Calu3 (cell line): ENCODE measurements around the gene VSIG4. TPM values are rescaled to one million over a fixed set of nuclear protein-coding genes. Genes with fewer than 3 reads are reported as not detected.

Experiments used
- BruUV-seq: library from RNA; stranded (reverse); fragments of 400-500 nt; replicated peaks from 2 replicates; lab custom pipeline; 2021; lab: Mats Ljungman, UMichigan
- CTCF ChIA-PET: fragments of 300-600 bp; sonication (Branson Sonifier 250); formaldehyde crosslinking; loops from one replicate; lab custom pipeline; 2022; ENCODE audit warnings: antibody characterized with exemption; lab: Charles Lee
- DNase-seq: peaks from one replicate; pipeline ENCODE4 v3.0.0; 2022
- H3K27ac Mint-ChIP-seq: one replicate; pipeline ENCODE4 v1.8.0; 2022; ENCODE audit warnings: mixed read lengths; ENCODE audit not compliant: unreplicated experiment
- H3K27me3 Mint-ChIP-seq: one replicate; pipeline ENCODE4 v1.8.0; 2022; ENCODE audit warnings: mixed read lengths; ENCODE audit not compliant: unreplicated experiment
- H3K36me3 Mint-ChIP-seq: one replicate; pipeline ENCODE4 v1.8.0; 2022; ENCODE audit warnings: mild to moderate bottlenecking, moderate library complexity, mixed read lengths; ENCODE audit not compliant: insufficient read depth, unreplicated experiment
- H3K4me1 Mint-ChIP-seq: one replicate; pipeline ENCODE4 v1.8.0; 2022; ENCODE audit warnings: mild to moderate bottlenecking, low read depth, mixed read lengths; ENCODE audit not compliant: unreplicated experiment
- H3K4me3 Mint-ChIP-seq: one replicate; pipeline ENCODE4 v1.8.0; 2022; ENCODE audit warnings: mild to moderate bottlenecking, low read depth, moderate library complexity, mixed read lengths; ENCODE audit not compliant: unreplicated experiment
- H3K9me3 Mint-ChIP-seq: one replicate; pipeline ENCODE4 v1.8.0; 2022; ENCODE audit warnings: low read depth, mixed read lengths; ENCODE audit not compliant: unreplicated experiment
- intact Hi-C: fragments of 100-400 bp; cut with micrococcal nuclease; formaldehyde crosslinking; loops from one replicate; pipeline ENCODE4 v1.10.0; 2022; ENCODE audit not compliant: unreplicated experiment
- total RNA-seq: library from RNA; stranded (reverse); gene quantifications from 2 replicates; pipeline ENCODE4 v1.2.3, GENCODE V29; 2022
- TF ChIP-seq, protein P1 (sequence below): fragments of 200-600 bp; IDR thresholded peaks from one replicate; pipeline ENCODE4 v1.8.0; 2022; ENCODE audit warnings: antibody characterized with exemption; ENCODE audit not compliant: unreplicated experiment

VSIG4 gene
- total RNA-seq, 1 experiment from 2014 or later = not detected

DNA sequence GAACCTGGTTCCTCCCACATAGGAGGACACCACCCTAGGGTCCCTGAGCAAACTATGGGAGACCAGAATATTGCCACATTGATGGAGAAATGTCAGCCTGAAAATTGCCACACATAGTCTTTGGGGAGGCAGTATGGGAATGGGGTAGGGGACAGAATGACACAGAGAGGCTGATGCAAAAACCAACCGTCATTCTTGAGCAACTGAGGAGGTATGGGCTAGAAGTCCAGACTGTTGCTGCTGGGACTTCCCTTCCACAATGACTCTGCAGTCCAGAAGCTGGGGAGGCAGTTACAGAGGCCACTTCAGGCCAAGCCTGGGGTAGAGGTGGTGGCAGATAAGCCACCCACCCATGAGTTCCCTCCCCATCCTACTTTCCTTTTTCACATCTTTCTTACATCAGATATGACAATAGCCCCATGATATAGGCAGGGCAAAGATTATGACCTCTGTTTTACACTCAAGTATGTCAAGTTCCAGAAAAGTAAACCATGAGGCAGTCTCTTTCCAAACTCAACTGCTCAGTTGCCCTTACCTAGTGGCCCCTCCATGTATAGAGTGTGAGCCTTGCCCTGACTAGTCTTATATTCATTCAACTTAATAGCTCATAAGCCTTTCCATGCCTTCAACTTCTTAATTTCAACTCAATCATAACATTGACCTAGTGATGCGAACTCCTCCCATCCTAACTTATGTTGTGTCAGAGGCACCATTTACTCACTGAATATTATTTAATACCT lies 41.7 kb downstream of the VSIG4 start:
- no peak overlapping the region for H3K4me3 Mint-ChIP-seq
- no TSS peak for BruUV-seq

DNA sequence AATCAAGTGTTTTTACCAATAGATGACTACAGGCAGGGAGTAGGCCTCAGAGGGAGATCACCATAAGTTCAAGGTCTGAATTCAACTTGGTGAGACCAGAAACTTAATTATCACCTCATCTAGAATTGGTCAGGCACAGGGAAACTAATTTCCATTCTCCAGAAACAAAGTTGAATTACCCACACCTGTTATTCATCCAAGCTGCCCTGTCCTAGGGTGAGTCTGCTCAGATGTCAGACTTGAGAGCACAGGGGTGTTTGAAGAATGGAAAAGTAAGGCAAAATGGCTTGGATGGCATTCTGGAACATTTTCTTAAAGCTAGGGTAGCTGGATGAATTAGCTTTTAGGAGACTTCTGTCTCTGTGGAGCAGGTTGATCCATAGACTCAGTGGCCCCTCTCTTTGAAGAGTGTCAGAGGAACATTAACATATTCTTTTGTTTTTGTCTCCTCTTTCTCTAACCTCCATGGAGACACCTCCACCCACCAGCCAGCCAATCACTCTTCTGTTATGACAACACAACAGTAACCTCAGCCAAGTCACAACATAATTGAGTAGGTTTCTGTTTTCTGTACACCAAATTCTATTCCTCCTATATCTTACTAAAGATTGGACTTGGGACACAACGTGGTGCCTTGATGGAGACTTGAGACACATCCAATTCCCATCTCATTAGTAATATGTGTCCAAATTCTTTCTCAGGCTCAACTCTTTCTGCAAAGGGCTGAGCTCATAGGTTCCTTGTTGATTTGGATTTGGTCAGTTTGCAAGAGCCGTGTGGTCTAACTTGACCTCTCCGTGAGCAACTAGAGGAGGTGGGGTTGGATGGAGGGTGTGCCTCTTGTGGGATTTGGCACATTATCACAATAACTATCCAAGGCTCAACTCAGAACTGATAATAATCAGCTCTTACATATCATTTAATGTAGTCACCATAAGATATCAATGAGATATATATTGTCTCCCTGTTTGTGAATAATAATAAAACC lies 45.1 kb downstream of the VSIG4 start:
- CTCF ChIA-PET = no interaction called here
- Mint-ChIP-seq H3K36me3 (no peaks in the 10 kb centered on the region), H3K27me3 (no peaks in the 10 kb centered on the region), H3K4me3 (no peak overlapping the region), H3K4me1 (no peaks in the 10 kb centered on the region), H3K9me3 (no peaks in the 10 kb centered on the region), H3K27ac (no peak overlapping the region)
- TF ChIP-seq, protein P1, sequence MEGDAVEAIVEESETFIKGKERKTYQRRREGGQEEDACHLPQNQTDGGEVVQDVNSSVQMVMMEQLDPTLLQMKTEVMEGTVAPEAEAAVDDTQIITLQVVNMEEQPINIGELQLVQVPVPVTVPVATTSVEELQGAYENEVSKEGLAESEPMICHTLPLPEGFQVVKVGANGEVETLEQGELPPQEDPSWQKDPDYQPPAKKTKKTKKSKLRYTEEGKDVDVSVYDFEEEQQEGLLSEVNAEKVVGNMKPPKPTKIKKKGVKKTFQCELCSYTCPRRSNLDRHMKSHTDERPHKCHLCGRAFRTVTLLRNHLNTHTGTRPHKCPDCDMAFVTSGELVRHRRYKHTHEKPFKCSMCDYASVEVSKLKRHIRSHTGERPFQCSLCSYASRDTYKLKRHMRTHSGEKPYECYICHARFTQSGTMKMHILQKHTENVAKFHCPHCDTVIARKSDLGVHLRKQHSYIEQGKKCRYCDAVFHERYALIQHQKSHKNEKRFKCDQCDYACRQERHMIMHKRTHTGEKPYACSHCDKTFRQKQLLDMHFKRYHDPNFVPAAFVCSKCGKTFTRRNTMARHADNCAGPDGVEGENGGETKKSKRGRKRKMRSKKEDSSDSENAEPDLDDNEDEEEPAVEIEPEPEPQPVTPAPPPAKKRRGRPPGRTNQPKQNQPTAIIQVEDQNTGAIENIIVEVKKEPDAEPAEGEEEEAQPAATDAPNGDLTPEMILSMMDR = no peak
- no peak for DNase-seq
- BruUV-seq = no TSS peak
- intact Hi-C loops = no loop called here

More for the DNA sequence above, 41.7 kb downstream of the VSIG4 start:
- CTCF ChIA-PET = no interaction called here
- Mint-ChIP-seq H3K9me3 (no peaks in the 10 kb centered on the region), H3K27me3 (no peaks in the 10 kb centered on the region), H3K36me3 (no peaks in the 10 kb centered on the region), H3K27ac (no peak overlapping the region), H3K4me1 (no peaks in the 10 kb centered on the region)
- DNase-seq = no peak
- intact Hi-C loops = no loop called here
- TF ChIP-seq, protein P1 = no peak

DNA sequence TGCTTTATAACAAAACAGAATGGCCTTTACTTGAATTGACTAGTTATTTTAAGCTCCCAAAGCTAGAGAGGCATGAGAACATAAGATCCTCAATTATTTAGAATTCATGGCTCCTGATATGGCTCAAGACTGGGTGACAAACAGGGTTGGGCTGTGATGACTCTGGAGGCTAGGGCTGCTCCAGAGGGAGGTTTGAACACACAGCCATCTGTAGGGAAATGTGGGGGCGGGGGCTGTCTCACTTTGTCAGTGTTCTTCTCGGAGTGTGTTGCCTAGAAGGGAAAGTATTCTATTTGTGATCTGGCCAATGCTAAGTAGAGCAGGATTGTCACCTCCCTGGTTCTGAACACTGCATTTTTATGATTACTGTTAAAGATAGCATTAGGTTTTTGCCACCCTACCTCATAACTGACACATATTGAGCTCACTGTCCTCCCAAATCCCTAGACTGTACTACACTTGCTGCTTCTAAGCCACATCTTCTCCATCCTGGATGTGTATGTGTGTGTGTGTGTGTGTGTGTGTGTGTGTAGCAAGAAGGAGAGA lies 45.9 kb downstream of the VSIG4 start:
- Mint-ChIP-seq H3K36me3 (no peaks in the 10 kb centered on the region), H3K4me3 (no peak overlapping the region), H3K27me3 (no peaks in the 10 kb centered on the region), H3K4me1 (no peaks in the 10 kb centered on the region), H3K27ac (no peak overlapping the region), H3K9me3 (no peaks in the 10 kb centered on the region)
- CTCF ChIA-PET = no interaction called here
- intact Hi-C loops = no loop called here
- no peak for DNase-seq
- no TSS peak for BruUV-seq
- TF ChIP-seq, protein P1 = no peak

DNA sequence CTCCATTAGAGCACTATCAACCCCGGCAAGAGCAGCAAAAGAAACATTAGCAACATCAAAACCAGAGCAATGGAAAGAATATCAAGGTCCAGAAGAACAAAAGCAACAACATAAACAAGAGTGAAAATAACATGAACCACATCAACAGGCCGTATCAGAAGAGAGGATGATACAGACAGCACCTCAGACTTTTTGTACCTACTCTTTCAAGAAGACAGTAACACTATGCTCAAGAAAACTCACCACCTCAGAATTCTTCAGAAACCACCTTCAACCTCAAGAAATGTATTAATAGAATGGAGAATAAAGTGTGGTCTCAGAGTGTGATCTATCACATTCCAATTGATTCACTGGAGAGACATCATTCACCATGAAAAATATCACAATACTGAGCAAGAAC lies 46.5 kb downstream of the VSIG4 start:
- BruUV-seq = no TSS peak
- CTCF ChIA-PET = no interaction called here

More for the DNA sequence above, 46.5 kb downstream of the VSIG4 start:
- Mint-ChIP-seq H3K4me3 (no peak overlapping the region), H3K27ac (no peak overlapping the region), H3K36me3 (no peaks in the 10 kb centered on the region), H3K9me3 (no peaks in the 10 kb centered on the region), H3K4me1 (no peaks in the 10 kb centered on the region), H3K27me3 (no peaks in the 10 kb centered on the region)
- DNase-seq = no peak
- TF ChIP-seq, protein P1 = no peak
- intact Hi-C loops = no loop called here
